HUES64 (cell line): Measurements from ENCODE around the gene BANP.
"Not testable (repeated sequence)": the region's sequence is repeated elsewhere in the genome, so short reads cannot be mapped to it uniquely, and the experiment has no call there.

Experiments
- H3K27ac ChIP-seq: 2 replicates; pipeline ENCODE4 v1.7.0; 2013; ENCODE audit warnings: low read depth, low read length, inconsistent platforms
- H3K27me3 ChIP-seq: 2 replicates; pipeline ENCODE4 v1.6.1; 2013; ENCODE audit warnings: mild to moderate bottlenecking, low read length; ENCODE audit not compliant: insufficient read depth
- H3K36me3 ChIP-seq: 2 replicates; pipeline ENCODE4 v1.6.1; 2013; ENCODE audit warnings: mild to moderate bottlenecking, low read length; ENCODE audit not compliant: insufficient read depth
- H3K4me1 ChIP-seq: 2 replicates; pipeline ENCODE4 v1.6.1; 2013; ENCODE audit warnings: mild to moderate bottlenecking, low read length, moderate library complexity; ENCODE audit not compliant: insufficient read depth
- H3K4me3 ChIP-seq: 2 replicates; pipeline ENCODE4 v1.5.1; 2013; ENCODE audit warnings: mild to moderate bottlenecking, low read length, moderate library complexity
- H3K9ac ChIP-seq: 2 replicates; pipeline ENCODE4 v1.6.1; 2013; ENCODE audit warnings: mild to moderate bottlenecking, low read depth, low read length
- H3K9me3 ChIP-seq: 2 replicates; pipeline ENCODE4 v1.6.1; 2013; ENCODE audit warnings: low read depth, low read length; ENCODE audit not compliant: insufficient read depth
- WGBS: fragments of 150-250, 120-280 bp; methylation state at CpG from one replicate; pipeline ENCODE4 v1.1.7; 2013; ENCODE audit warnings: missing lambda C conversion rate; 5-methylcytosine and 5-hydroxymethylcytosine counted together

Gene BANP

GRCh38 chr16:88025828-88026555, 74.8 kb downstream of the BANP start:
- H3K27me3 ChIP-seq, H3K27ac ChIP-seq, H3K4me3 ChIP-seq, H3K9me3 ChIP-seq, H3K9ac ChIP-seq, H3K4me1 ChIP-seq: not testable (repeated sequence)
- WGBS = 96% methylated on average over 23 of the region's 24 CpGs
- H3K36me3 ChIP-seq = peaks cover 16% of the 10 kb centered on the region; the same call in 1 of the 2 replicates

DNA sequence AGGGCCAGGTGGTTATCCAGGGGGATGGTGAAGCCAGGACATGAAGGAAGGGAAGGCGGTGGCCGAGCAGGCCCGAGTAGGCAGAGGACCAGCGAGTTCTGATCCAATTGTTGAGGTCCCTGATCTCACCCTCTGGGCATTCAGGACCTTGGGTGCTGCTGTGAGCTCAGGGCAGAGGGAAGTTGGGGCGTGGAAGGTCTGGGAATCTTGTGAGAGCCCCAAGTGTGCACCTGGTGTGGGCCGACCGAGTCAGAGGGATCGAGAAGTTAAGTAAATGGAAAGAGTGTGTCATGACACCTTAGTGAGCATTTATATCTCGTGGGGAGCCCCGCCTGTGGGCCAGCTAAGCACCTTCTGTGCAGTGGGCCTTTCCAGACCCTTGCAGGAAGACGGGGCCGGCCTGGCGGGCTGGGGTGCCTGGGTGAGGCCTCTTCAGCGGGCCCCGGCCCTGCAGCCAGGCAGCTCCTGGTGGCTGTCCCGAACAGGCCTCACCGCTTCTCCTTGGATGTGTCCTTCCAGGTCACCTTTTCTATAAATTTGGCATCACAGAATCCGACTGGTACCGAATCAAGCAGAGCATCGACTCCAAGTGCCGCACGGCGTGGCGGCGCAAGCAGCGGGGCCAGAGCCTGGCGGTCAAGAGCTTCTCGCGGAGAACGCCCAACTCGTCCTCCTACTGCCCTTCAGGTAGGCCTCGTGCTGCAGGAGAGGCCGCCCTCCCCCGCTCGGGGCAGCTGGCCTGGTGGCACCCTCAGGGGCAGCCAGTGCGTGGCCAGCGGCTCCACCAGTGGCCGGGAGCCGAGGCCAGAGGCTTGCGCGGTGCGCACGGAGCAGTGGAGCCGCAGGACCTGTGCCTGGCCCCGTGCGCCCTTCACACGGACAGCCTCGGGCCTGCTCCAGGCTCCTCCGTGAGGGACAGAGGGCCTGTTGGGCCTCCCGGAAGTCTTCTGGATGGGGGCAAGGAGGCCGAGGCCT, 76.0 kb downstream of the BANP start:
- Histone ChIP-seq H3K9me3 (no peaks in the 10 kb centered on the region), H3K27ac (peak overlapping the region; percentile 30; the same call in 1 of the 2 replicates), H3K36me3 (peaks cover 14% of the 10 kb centered on the region; the same call in 1 of the 2 replicates), H3K27me3 (no peaks in the 10 kb centered on the region), H3K4me3 (no peak overlapping the region), H3K9ac (no peak overlapping the region), H3K4me1 (peaks cover 4% of the 10 kb centered on the region; the same call in 1 of the 2 replicates)
- 95% methylated on average over 51 of the region's 51 CpGs for WGBS

GRCh38 chr16:88028177-88028930, 77.1 kb downstream of the BANP start:
- 80% methylated on average over 13 of the region's 13 CpGs for WGBS
- peak overlapping the region; percentile 46; the same call in 1 of the 2 replicates for H3K27ac ChIP-seq
- H3K27me3 ChIP-seq, H3K9ac ChIP-seq, H3K4me3 ChIP-seq, H3K4me1 ChIP-seq, H3K9me3 ChIP-seq: not testable (repeated sequence)
- H3K36me3 ChIP-seq = peaks cover 12% of the 10 kb centered on the region; the same call in 1 of the 2 replicates

DNA sequence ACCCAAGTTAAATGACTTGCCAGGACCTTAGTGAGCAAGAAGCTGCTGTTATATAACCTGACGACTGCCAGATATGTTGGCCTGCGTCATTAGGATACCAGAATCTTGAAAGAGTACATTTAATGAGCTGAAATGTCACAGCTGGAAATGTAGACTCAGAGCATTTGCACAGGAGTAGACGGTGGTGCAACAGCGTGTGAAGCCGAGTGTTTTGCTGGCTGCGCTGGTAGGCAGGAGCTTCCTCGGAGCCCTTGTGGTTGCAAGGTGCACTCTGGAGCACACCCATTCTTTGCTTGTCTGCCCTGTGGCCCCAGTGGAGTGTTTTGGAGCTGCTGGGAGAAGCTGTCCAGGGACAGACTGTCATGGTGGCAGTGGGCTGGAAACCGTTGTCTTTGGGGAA, 79.3 kb downstream of the BANP start:
- Histone ChIP-seq H3K4me1 (no peaks in the 10 kb centered on the region), H3K27me3 (no peaks in the 10 kb centered on the region), H3K4me3 (no peak overlapping the region), H3K36me3 (peaks cover 15% of the 10 kb centered on the region), H3K9ac (no peak overlapping the region), H3K27ac (no peak overlapping the region), H3K9me3 (no peaks in the 10 kb centered on the region)
- WGBS = 92% methylated on average over 8 of the region's 8 CpGs

DNA sequence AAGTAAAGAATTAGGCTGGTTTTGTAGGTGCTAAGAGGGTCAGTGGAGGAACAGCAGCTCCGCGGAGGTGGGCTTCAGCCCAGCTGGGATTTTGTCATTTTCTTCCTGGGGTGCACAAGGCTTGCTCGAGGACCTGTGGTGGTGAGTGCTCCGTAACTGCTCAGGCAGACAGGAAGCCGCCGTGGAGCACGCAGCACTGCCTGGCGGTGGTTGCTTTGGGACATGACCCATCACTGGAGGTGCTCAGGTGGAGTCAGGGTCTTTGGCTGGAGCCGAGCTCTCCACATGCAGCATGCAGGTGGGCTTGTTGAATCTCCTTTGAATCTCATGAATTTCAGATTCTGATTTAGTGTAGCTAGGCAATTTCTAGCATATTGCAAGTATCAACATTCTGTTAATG, 79.7 kb downstream of the BANP start:
- H3K9ac ChIP-seq, H3K27me3 ChIP-seq, H3K27ac ChIP-seq, H3K4me3 ChIP-seq, H3K4me1 ChIP-seq, H3K9me3 ChIP-seq: not testable (repeated sequence)
- H3K36me3 ChIP-seq = peaks cover 20% of the 10 kb centered on the region
- WGBS = 92% methylated on average over 9 of the region's 9 CpGs

- not testable (repeated sequence) for H3K9ac ChIP-seq, H3K4me3 ChIP-seq, H3K27me3 ChIP-seq, H3K27ac ChIP-seq, H3K4me1 ChIP-seq, H3K9me3 ChIP-seq
- H3K36me3 ChIP-seq = peaks cover 19% of the 10 kb centered on the region
- 94% methylated on average over 28 of the region's 30 CpGs for WGBS
Measured at GRCh38 chr16:88033003-88033740, 81.9 kb downstream of the BANP start.

- Histone ChIP-seq H3K27ac (no peak overlapping the region), H3K4me3 (no peak overlapping the region), H3K4me1 (no peaks in the 10 kb centered on the region), H3K9me3 (no peaks in the 10 kb centered on the region), H3K9ac (no peak overlapping the region), H3K36me3 (peaks cover 25% of the 10 kb centered on the region), H3K27me3 (no peaks in the 10 kb centered on the region)
- 94% methylated on average over 7 of the region's 7 CpGs for WGBS
Measured at GRCh38 chr16:88034770-88035169, 83.5 kb downstream of the BANP start.

DNA sequence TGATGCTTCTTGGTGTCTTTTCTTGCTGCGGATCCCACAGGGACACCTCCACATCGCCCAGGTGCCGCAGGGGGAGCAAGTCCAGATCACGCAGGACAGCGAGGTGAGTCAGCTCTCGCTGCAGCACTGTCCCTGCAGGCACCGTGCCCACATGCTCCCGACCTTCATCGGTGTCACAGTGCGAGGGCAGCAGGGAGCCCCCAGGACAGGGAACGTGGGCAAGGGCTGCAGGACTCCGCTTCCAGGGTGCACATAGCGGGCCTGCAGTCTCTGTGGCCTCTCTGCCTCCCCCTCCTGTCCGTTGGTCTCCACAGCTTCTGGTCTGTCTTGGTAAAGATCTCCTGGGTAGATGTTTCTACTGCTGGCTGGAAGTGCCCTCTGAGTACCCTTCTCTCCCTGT, 84.1 kb downstream of the BANP start:
- H3K36me3 ChIP-seq = peaks cover 25% of the 10 kb centered on the region
- H3K4me3 ChIP-seq = no peak overlapping the region
- H3K27ac ChIP-seq = no peak overlapping the region
- WGBS = 95% methylated on average over 14 of the region's 14 CpGs
- no peak overlapping the region for H3K9ac ChIP-seq
- no peaks in the 10 kb centered on the region for H3K27me3 ChIP-seq
- H3K4me1 ChIP-seq = no peaks in the 10 kb centered on the region
- H3K9me3 ChIP-seq = no peaks in the 10 kb centered on the region

GRCh38 chr16:88035884-88036639, 84.8 kb downstream of the BANP start:
- 95% methylated on average over 30 of the region's 30 CpGs for WGBS
- H3K27me3 ChIP-seq, H3K4me1 ChIP-seq, H3K9ac ChIP-seq, H3K27ac ChIP-seq, H3K4me3 ChIP-seq, H3K9me3 ChIP-seq: not testable (repeated sequence)
- H3K36me3 ChIP-seq = peaks cover 25% of the 10 kb centered on the region

DNA sequence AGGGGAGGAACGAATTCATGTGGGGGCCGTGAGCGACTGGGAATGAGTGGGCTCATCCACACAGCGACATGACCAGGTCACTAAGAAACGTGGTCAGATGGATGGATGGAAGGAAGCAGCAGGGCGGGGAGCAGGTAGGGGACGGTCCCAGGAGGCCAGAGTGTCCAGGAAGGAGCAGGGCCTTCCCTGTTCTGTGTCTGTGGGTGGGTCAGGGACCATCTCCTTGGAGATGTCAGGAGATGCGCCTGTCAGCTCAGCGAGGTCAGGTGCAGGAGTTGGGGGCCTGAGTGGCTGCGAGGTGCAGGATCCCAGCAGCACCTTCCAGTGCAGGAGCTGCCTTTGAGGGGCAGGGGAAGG, 85.4 kb downstream of the BANP start:
- H3K4me3 ChIP-seq, H3K9ac ChIP-seq, H3K27ac ChIP-seq, H3K9me3 ChIP-seq, H3K4me1 ChIP-seq, H3K27me3 ChIP-seq: not testable (repeated sequence)
- WGBS = 95% methylated on average over 10 of the region's 10 CpGs
- peaks cover 25% of the 10 kb centered on the region for H3K36me3 ChIP-seq
